Trophoblast cell (in vitro differentiated cells and primary cell): ENCODE data around the gene ANKMY1.

Source experiments
- DNase-seq, 2 donors: peaks; one replicate each; pipeline ENCODE4 v3.0.0-alpha.2; 2016
- H2AFZ ChIP-seq: 2 replicates; pipeline ENCODE4 v1.6.1; 2013; ENCODE audit warnings: low read length, moderate library complexity, mild to moderate bottlenecking; ENCODE audit not compliant: insufficient read depth, poor library complexity
- H2AK5ac ChIP-seq: 2 replicates; pipeline ENCODE4 v1.6.1; 2013; ENCODE audit warnings: mild to moderate bottlenecking, low read length
- H2BK120ac ChIP-seq: 2 replicates; pipeline ENCODE4 v1.6.1; 2013; ENCODE audit warnings: low read length, mild to moderate bottlenecking, moderate library complexity; ENCODE audit not compliant: insufficient read depth, poor library complexity
- H2BK12ac ChIP-seq: 2 replicates; pipeline ENCODE4 v1.6.1; 2013; ENCODE audit warnings: mild to moderate bottlenecking, low read length, moderate library complexity
- H2BK5ac ChIP-seq: 2 replicates; pipeline ENCODE4 v1.6.1; 2013; ENCODE audit warnings: low read length, low read depth, moderate library complexity, mild to moderate bottlenecking; ENCODE audit not compliant: poor library complexity
- H3K14ac ChIP-seq: 2 replicates; pipeline ENCODE4 v1.6.1; 2013; ENCODE audit warnings: mild to moderate bottlenecking, low read length
- H3K18ac ChIP-seq: 2 replicates; pipeline ENCODE4 v1.6.1; 2013; ENCODE audit warnings: mild to moderate bottlenecking, low read length
- H3K23ac ChIP-seq: 2 replicates; pipeline ENCODE4 v1.6.1; 2013; ENCODE audit warnings: low read length
- H3K27ac ChIP-seq: 2 replicates; pipeline ENCODE4 v1.5.1; 2013; ENCODE audit warnings: low read depth, mild to moderate bottlenecking, inconsistent platforms, low read length, moderate library complexity
- H3K27me3 ChIP-seq: 2 replicates; pipeline ENCODE4 v1.6.1; 2013; ENCODE audit warnings: inconsistent platforms, mild to moderate bottlenecking, low read length, moderate library complexity; ENCODE audit not compliant: insufficient read depth
- H3K36me3 ChIP-seq, 2 experiments: 1 replicate in 1 of 2; 2 replicates in 1 of 2; pipeline ENCODE4 v1.6.1; 2013; ENCODE audit warnings: low read length in 2 of 2, mild to moderate bottlenecking in 2 of 2, moderate library complexity in 1 of 2; ENCODE audit not compliant: insufficient read depth in 2 of 2, control insufficient read depth in 1 of 2
- H3K4ac ChIP-seq: 2 replicates; pipeline ENCODE4 v1.6.1; 2013; ENCODE audit warnings: low read depth, mild to moderate bottlenecking, low read length, moderate library complexity
- H3K4me1 ChIP-seq, 2 experiments: 1 replicate in 1 of 2; 2 replicates in 1 of 2; pipeline ENCODE4 v1.6.1; 2013; ENCODE audit warnings: low read length in 2 of 2, mild to moderate bottlenecking in 2 of 2, moderate library complexity in 1 of 2; ENCODE audit not compliant: insufficient read depth in 2 of 2, control insufficient read depth in 1 of 2
- H3K4me2 ChIP-seq: 2 replicates; pipeline ENCODE4 v1.6.1; 2013; ENCODE audit warnings: inconsistent platforms, mild to moderate bottlenecking, low read length, moderate library complexity
- H3K4me3 ChIP-seq: 2 replicates; pipeline ENCODE4 v1.5.1; 2013; ENCODE audit warnings: mild to moderate bottlenecking, low read depth, low read length, inconsistent platforms
- H3K79me1 ChIP-seq: one replicate; pipeline ENCODE4 v1.6.1; 2013; ENCODE audit warnings: low read length
- H3K79me2 ChIP-seq: 2 replicates; pipeline ENCODE4 v1.6.1; 2013; ENCODE audit warnings: low read length, mild to moderate bottlenecking; ENCODE audit not compliant: control insufficient read depth, insufficient read depth, poor library complexity
- H3K9ac ChIP-seq: 2 replicates; pipeline ENCODE4 v1.6.1; 2013; ENCODE audit warnings: mild to moderate bottlenecking, low read length
- H3K9me3 ChIP-seq: 2 replicates; pipeline ENCODE4 v1.6.1; 2013; ENCODE audit warnings: low read depth, mild to moderate bottlenecking, control low read depth, inconsistent platforms, low read length; ENCODE audit not compliant: insufficient read depth
- H4K12ac ChIP-seq: 2 replicates; pipeline ENCODE4 v1.6.1; 2013; ENCODE audit warnings: low read depth, mild to moderate bottlenecking, low read length, moderate library complexity
- H4K8ac ChIP-seq: 2 replicates; pipeline ENCODE4 v1.6.1; 2013; ENCODE audit warnings: low read depth, mild to moderate bottlenecking, low read length, moderate library complexity
- H4K91ac ChIP-seq: one replicate; pipeline ENCODE4 v1.6.1; 2013; ENCODE audit warnings: low read depth, mild to moderate bottlenecking, low read length, moderate library complexity
- WGBS: extraction: QIAGEN DNeasy Blood & Tissue Kit; methylation state at CpG from one replicate; pipeline ENCODE4 v1.1.7; 2013; ENCODE audit warnings: missing lambda C conversion rate; ENCODE audit not compliant: insufficient read length, insufficient coverage; ENCODE audit errors: extremely low coverage; 5-methylcytosine and 5-hydroxymethylcytosine counted together

ANKMY1 gene

GRCh38 chr2:240525802-240526201, 32.0 kb downstream of the ANKMY1 start:
- H2BK5ac ChIP-seq: no peak overlapping the region
- no peak overlapping the region for H3K14ac ChIP-seq
- H3K79me1 ChIP-seq: no peaks in the 10 kb centered on the region
- no peak overlapping the region for H4K91ac ChIP-seq
- H4K8ac ChIP-seq: no peak overlapping the region
- no peak overlapping the region for H2BK12ac ChIP-seq
- no peak overlapping the region for H2BK120ac ChIP-seq
- H3K4ac ChIP-seq: no peak overlapping the region
- no peaks in the 10 kb centered on the region for H3K4me1 ChIP-seq
- H4K12ac ChIP-seq: no peak overlapping the region
- no peak overlapping the region for H3K27ac ChIP-seq
- H3K23ac ChIP-seq: no peak overlapping the region
- H3K9ac ChIP-seq: no peak overlapping the region
- H3K9me3 ChIP-seq: peaks cover 63% of the 10 kb centered on the region
- no peak overlapping the region for H2AFZ ChIP-seq
- H2AK5ac ChIP-seq: no peak overlapping the region
- no peaks in the 10 kb centered on the region for H3K79me2 ChIP-seq
- no peaks in the 10 kb centered on the region for H3K27me3 ChIP-seq
- no peak overlapping the region for H3K4me2 ChIP-seq
- peak overlapping the region; percentile 47 for H3K4me3 ChIP-seq
- H3K18ac ChIP-seq: no peak overlapping the region
- no CpG with 5 or more reads among the region's 6 CpGs for WGBS
- H3K36me3 ChIP-seq: peaks cover 34 to 35% of the 10 kb centered on the region in 2 experiments
- no peak for DNase-seq

GRCh38 chr2:240524963-240525718, 32.6 kb downstream of the ANKMY1 start:
- Histone ChIP-seq H3K36me3 (peaks cover 34 to 35% of the 10 kb centered on the region in 2 experiments), H2BK12ac (no peak overlapping the region), H3K27ac (no peak overlapping the region), H2BK120ac (no peak overlapping the region), H3K18ac (no peak overlapping the region), H3K79me1 (no peaks in the 10 kb centered on the region), H3K14ac (no peak overlapping the region), H3K23ac (no peak overlapping the region), H3K9ac (no peak overlapping the region), H3K79me2 (no peaks in the 10 kb centered on the region), H4K91ac (no peak overlapping the region), H3K4me2 (no peak overlapping the region), H3K27me3 (no peaks in the 10 kb centered on the region), H3K4ac (no peak overlapping the region), H3K9me3 (peaks cover 66% of the 10 kb centered on the region), H2AK5ac (no peak overlapping the region), H4K12ac (no peak overlapping the region), H2BK5ac (no peak overlapping the region), H3K4me1 (no peaks in the 10 kb centered on the region), H2AFZ (no peak overlapping the region), H3K4me3 (peak overlapping the region; percentile 21), H4K8ac (no peak overlapping the region)
- WGBS: no CpG with 5 or more reads among the region's 8 CpGs
- DNase-seq: no peak

GRCh38 chr2:240523451-240524281, 34.1 kb downstream of the ANKMY1 start:
- DNase-seq: no peak
- H2AK5ac ChIP-seq: no peak overlapping the region

GRCh38 chr2:240522406-240522805, 35.4 kb downstream of the ANKMY1 start:
- no peak overlapping the region for H3K27ac ChIP-seq
- H3K18ac ChIP-seq: no peak overlapping the region
- no peak overlapping the region for H4K91ac ChIP-seq
- peaks cover 29 to 32% of the 10 kb centered on the region in 2 experiments for H3K36me3 ChIP-seq
- H3K27me3 ChIP-seq: peaks cover 7% of the 10 kb centered on the region
- no peak overlapping the region for H3K4ac ChIP-seq
- no peaks in the 10 kb centered on the region for H3K79me2 ChIP-seq
- H3K9ac ChIP-seq: no peak overlapping the region
- no peaks in the 10 kb centered on the region for H3K79me1 ChIP-seq
- no peak overlapping the region for H2AFZ ChIP-seq
- no CpG with 5 or more reads among the region's 12 CpGs for WGBS
- H3K4me2 ChIP-seq: no peak overlapping the region
- H3K14ac ChIP-seq: no peak overlapping the region
- no peak overlapping the region for H4K8ac ChIP-seq
- no peak overlapping the region for H2BK12ac ChIP-seq
- no peak overlapping the region for H3K23ac ChIP-seq
- H2BK120ac ChIP-seq: no peak overlapping the region
- no peak overlapping the region for H3K4me3 ChIP-seq
- DNase-seq: no peak
- no peak overlapping the region for H4K12ac ChIP-seq
- no peak overlapping the region for H2BK5ac ChIP-seq
- H3K9me3 ChIP-seq: peaks cover 59% of the 10 kb centered on the region
- H3K4me1 ChIP-seq: no peaks in the 10 kb centered on the region
- no peak overlapping the region for H2AK5ac ChIP-seq

More at GRCh38 chr2:240523451-240524281, 34.1 kb downstream of the ANKMY1 start:
- Histone ChIP-seq H3K4ac (no peak overlapping the region), H3K9me3 (peaks cover 63% of the 10 kb centered on the region), H4K8ac (no peak overlapping the region), H3K79me2 (no peaks in the 10 kb centered on the region), H3K14ac (no peak overlapping the region), H3K27ac (no peak overlapping the region), H3K4me3 (no peak overlapping the region), H2BK5ac (no peak overlapping the region), H2AFZ (no peak overlapping the region), H3K27me3 (peaks cover 7% of the 10 kb centered on the region), H3K4me1 (no peaks in the 10 kb centered on the region), H3K79me1 (no peaks in the 10 kb centered on the region), H3K23ac (no peak overlapping the region), H4K12ac (no peak overlapping the region), H2BK120ac (no peak overlapping the region), H2BK12ac (no peak overlapping the region), H3K9ac (no peak overlapping the region), H3K4me2 (no peak overlapping the region), H3K36me3 (peaks cover 30 to 33% of the 10 kb centered on the region in 2 experiments), H4K91ac (no peak overlapping the region), H3K18ac (no peak overlapping the region)
- no CpG with 5 or more reads among the region's 32 CpGs for WGBS
